Panc1 (cell line): Measurements from ENCODE around the gene INPP4A. TPM values are rescaled to one million over a fixed set of nuclear protein-coding genes. Genes with fewer than 3 reads are reported as not detected.

ENCODE experiments used
- ATAC-seq: fragments of 200-7000 bp; cut with Tn5 transposase; 2 replicates; pipeline ENCODE4 v1.9.1; 2020; ENCODE audit warnings: mild to moderate bottlenecking, moderate library complexity
- BruUV-seq: library from RNA; stranded (reverse); fragments of 400-500 nt; replicated peaks from 2 replicates; lab custom pipeline; 2021; lab: Mats Ljungman, UMichigan
- CTCF ChIA-PET: fragments of 300-600 bp; sonication (Branson Sonifier 250); formaldehyde crosslinking; loops from one replicate; lab custom pipeline; 2022; ENCODE audit warnings: antibody characterized with exemption; lab: Charles Lee
- POLR2A ChIA-PET: fragments of 300-600 bp; sonication (Branson Sonifier 250); formaldehyde crosslinking; loops from one replicate; lab custom pipeline; 2022; ENCODE audit warnings: antibody characterized with exemption; lab: Charles Lee
- DNase-seq: peaks from one replicate; pipeline ENCODE4 v3.0.0-alpha.2; 2010; ENCODE audit warnings: low read depth, low spot score
- H3K27ac ChIP-seq: 2 replicates; pipeline ENCODE4 v1.5.1; 2011; ENCODE audit warnings: mild to moderate bottlenecking, low read length, inconsistent platforms
- H3K27me3 ChIP-seq: fragments of 200-500 bp; sonication (Bioruptor generic); 2 replicates; pipeline ENCODE4 v1.6.0; 2014; ENCODE audit warnings: low read length, inconsistent platforms; ENCODE audit not compliant: control insufficient read depth, insufficient read depth
- H3K36me3 ChIP-seq: fragments of 200-500 bp; sonication (Bioruptor generic); 2 replicates; pipeline ENCODE4 v1.5.1; 2014; ENCODE audit warnings: inconsistent platforms, mild to moderate bottlenecking, low read length, moderate library complexity; ENCODE audit not compliant: control insufficient read depth, insufficient read depth
- H3K4me1 ChIP-seq: 2 replicates; pipeline ENCODE4 v1.5.1; 2011; ENCODE audit warnings: inconsistent platforms, mild to moderate bottlenecking, low read length, moderate library complexity; ENCODE audit not compliant: control insufficient read depth, insufficient read depth
- H3K4me3 ChIP-seq, 2 experiments: 2 replicates each; pipeline ENCODE4 v1.5.1; 2011 to 2012; ENCODE audit warnings: low read depth in 2 of 2, low read length in 2 of 2, mild to moderate bottlenecking in 2 of 2, inconsistent platforms in 1 of 2, moderate library complexity in 1 of 2
- H3K9me3 ChIP-seq: fragments of 200-500 bp; sonication (Bioruptor generic); 2 replicates; pipeline ENCODE4 v1.5.1; 2014; ENCODE audit warnings: low read depth, mild to moderate bottlenecking, inconsistent platforms, low read length, moderate library complexity; ENCODE audit not compliant: control insufficient read depth, insufficient read depth
- POLR2AphosphoS5 ChIP-seq: IDR thresholded peaks from 2 replicates; pipeline ENCODE4 v1.6.1; 2012; ENCODE audit warnings: mild to moderate bottlenecking, low read depth, low read length, moderate library complexity
- SIN3A ChIP-seq: IDR thresholded peaks from 2 replicates; pipeline ENCODE4 v1.6.1; 2012; ENCODE audit warnings: low read depth, mild to moderate bottlenecking, low read length, moderate library complexity, borderline replicate concordance; ENCODE audit not compliant: insufficient read depth
- TCF7L2 ChIP-seq: IDR thresholded peaks from 2 replicates; pipeline ENCODE4 v1.6.1; 2011; ENCODE audit warnings: mild to moderate bottlenecking, low read depth, low read length, inconsistent platforms
- in situ Hi-C: cut with HindIII; loops from 2 replicates; pipeline ENCODE4 v1.10.0; 2016; ENCODE audit warnings: low sequenced_read_pairs, low pct_unique_long_range_greater_than_20kb
- intact Hi-C: fragments of 100-400 bp; cut with micrococcal nuclease; formaldehyde crosslinking; loops from one replicate; pipeline ENCODE4 v1.10.0; 2022; ENCODE audit not compliant: unreplicated experiment
- total RNA-seq: library from RNA; stranded (reverse); gene quantifications from one replicate; pipeline ENCODE4 v1.2.1, GENCODE V29; 2021; ENCODE audit not compliant: unreplicated experiment
- TF ChIP-seq, protein P1 (sequence below): fragments of 450-650 bp; IDR thresholded peaks from 2 replicates; pipeline ENCODE4 v1.5.1; 2017; ENCODE audit warnings: mild to moderate bottlenecking
- TF ChIP-seq, protein P2 (sequence below), 2 experiments: IDR thresholded peaks; 2 replicates each; pipeline ENCODE4 v1.6.1; 2011 to 2012; ENCODE audit warnings: low read depth in 2 of 2, control low read depth in 1 of 2, low read length in 1 of 2, mild to moderate bottlenecking in 1 of 2, moderate library complexity in 1 of 2; ENCODE audit not compliant: insufficient read depth in 1 of 2

The INPP4A gene
- total RNA-seq, 1 experiment from 2014 or later = 22.9 TPM

DNA sequence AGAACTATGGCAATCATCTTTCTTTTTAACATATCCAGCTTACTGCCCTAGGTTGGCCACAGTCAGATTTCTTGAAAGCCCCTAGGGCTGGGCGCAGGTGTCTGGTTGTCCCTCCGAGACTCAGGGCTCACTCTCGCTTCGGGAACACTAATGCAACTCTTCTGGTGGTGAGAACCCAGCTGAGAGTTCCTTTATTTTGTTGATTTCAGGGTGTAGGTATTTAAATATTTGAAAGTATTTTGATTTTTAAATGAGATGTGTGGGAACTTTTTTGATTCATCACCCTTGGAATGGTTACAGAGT, 40.7 kb downstream of the INPP4A start:
- DNase-seq (no peak), ATAC-seq (no peak)
- no peaks in the 10 kb centered on the region for H3K4me1 ChIP-seq
- no peaks in the 10 kb centered on the region for H3K27me3 ChIP-seq
- no peaks in the 10 kb centered on the region for H3K36me3 ChIP-seq
- TF ChIP-seq POLR2AphosphoS5 (no peak), TCF7L2 (no peak), SIN3A (no peak)
- TF ChIP-seq, protein P1, sequence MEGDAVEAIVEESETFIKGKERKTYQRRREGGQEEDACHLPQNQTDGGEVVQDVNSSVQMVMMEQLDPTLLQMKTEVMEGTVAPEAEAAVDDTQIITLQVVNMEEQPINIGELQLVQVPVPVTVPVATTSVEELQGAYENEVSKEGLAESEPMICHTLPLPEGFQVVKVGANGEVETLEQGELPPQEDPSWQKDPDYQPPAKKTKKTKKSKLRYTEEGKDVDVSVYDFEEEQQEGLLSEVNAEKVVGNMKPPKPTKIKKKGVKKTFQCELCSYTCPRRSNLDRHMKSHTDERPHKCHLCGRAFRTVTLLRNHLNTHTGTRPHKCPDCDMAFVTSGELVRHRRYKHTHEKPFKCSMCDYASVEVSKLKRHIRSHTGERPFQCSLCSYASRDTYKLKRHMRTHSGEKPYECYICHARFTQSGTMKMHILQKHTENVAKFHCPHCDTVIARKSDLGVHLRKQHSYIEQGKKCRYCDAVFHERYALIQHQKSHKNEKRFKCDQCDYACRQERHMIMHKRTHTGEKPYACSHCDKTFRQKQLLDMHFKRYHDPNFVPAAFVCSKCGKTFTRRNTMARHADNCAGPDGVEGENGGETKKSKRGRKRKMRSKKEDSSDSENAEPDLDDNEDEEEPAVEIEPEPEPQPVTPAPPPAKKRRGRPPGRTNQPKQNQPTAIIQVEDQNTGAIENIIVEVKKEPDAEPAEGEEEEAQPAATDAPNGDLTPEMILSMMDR = no peak
- TF ChIP-seq, protein P2, sequence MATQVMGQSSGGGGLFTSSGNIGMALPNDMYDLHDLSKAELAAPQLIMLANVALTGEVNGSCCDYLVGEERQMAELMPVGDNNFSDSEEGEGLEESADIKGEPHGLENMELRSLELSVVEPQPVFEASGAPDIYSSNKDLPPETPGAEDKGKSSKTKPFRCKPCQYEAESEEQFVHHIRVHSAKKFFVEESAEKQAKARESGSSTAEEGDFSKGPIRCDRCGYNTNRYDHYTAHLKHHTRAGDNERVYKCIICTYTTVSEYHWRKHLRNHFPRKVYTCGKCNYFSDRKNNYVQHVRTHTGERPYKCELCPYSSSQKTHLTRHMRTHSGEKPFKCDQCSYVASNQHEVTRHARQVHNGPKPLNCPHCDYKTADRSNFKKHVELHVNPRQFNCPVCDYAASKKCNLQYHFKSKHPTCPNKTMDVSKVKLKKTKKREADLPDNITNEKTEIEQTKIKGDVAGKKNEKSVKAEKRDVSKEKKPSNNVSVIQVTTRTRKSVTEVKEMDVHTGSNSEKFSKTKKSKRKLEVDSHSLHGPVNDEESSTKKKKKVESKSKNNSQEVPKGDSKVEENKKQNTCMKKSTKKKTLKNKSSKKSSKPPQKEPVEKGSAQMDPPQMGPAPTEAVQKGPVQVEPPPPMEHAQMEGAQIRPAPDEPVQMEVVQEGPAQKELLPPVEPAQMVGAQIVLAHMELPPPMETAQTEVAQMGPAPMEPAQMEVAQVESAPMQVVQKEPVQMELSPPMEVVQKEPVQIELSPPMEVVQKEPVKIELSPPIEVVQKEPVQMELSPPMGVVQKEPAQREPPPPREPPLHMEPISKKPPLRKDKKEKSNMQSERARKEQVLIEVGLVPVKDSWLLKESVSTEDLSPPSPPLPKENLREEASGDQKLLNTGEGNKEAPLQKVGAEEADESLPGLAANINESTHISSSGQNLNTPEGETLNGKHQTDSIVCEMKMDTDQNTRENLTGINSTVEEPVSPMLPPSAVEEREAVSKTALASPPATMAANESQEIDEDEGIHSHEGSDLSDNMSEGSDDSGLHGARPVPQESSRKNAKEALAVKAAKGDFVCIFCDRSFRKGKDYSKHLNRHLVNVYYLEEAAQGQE (IDR thresholded peaks at IDR 0.05; ENCODE audit: insufficient read depth in 1 of 2, low read depth in 2 of 2, low read length in 1 of 2) = no peak
- intact Hi-C loops (no loop called here), in situ Hi-C loops (no loop called here)
- ChIA-PET CTCF (no interaction called here), POLR2A (no interaction called here)
- no peak overlapping the region for H3K27ac ChIP-seq
- BruUV-seq = no TSS peak
- H3K9me3 ChIP-seq = no peaks in the 10 kb centered on the region
- H3K4me3 ChIP-seq = no peak overlapping the region

DNA sequence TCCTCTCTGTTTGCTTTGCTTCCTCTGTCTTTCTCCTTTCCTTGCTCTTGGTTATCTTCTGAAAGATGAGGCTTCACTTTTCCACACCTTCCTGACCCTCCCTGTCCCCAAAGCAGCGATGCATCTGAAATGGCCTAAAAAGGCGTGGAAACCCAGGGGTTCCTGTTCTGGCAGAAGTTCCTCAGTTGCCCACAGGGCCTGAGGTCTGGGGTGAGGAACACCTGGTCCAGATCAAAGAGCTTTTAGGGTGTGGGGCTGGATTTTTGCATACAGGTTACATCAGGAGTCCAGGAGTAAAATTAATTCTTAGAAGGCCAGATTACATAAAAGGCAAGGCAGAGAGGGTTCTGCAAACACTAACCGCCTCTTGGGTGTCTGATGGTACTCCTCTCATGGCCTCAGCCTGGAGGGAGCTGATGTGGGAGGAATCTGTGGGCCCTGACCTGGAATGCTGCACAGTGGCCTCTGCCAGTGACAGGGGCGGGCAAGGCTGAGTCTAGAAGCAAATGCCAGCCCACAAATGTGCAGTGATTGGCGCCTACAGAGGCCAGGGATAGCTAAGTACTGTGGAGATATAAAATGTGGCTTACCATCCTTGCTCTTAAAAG, 41.8 kb downstream of the INPP4A start:
- BruUV-seq = no TSS peak
- ATAC-seq (no peak), DNase-seq (no peak)
- ChIA-PET CTCF (no interaction called here), POLR2A (no interaction called here)
- H3K27ac ChIP-seq = no peak overlapping the region
- H3K4me1 ChIP-seq = no peaks in the 10 kb centered on the region
- TF ChIP-seq TCF7L2 (no peak), POLR2AphosphoS5 (no peak), SIN3A (no peak)
- TF ChIP-seq, protein P2 (IDR thresholded peaks at IDR 0.05; ENCODE audit: insufficient read depth in 1 of 2, low read depth in 2 of 2, low read length in 1 of 2) = no peak
- TF ChIP-seq, protein P1 = no peak
- intact Hi-C loops (no loop called here), in situ Hi-C loops (no loop called here)
- no peaks in the 10 kb centered on the region for H3K27me3 ChIP-seq
- no peak overlapping the region for H3K4me3 ChIP-seq
- H3K36me3 ChIP-seq = no peaks in the 10 kb centered on the region
- H3K9me3 ChIP-seq = no peaks in the 10 kb centered on the region
